HG03469 (cell line): ENCODE results near the gene LGI2.
"Not testable (repeated sequence)": the region's sequence is repeated elsewhere in the genome, so short reads cannot be mapped to it uniquely, and the experiment has no call there.

ENCODE experiments used
- ATAC-seq: cut with Tn5 transposase; IDR thresholded peaks from one replicate; pipeline ENCODE4 v1.9.1; 2021; ENCODE audit warnings: mild to moderate bottlenecking, moderate library complexity, moderate number of reproducible peaks; ENCODE audit not compliant: unreplicated experiment

Gene LGI2

GRCh38 chr4:25051534-25051933 lies 20.8 kb upstream of the LGI2 start:
- no peak for ATAC-seq

GRCh38 chr4:25050370-25051078 lies 19.8 kb upstream of the LGI2 start:
- ATAC-seq: no peak

GRCh38 chr4:25043548-25043947 lies 12.8 kb upstream of the LGI2 start:
- no peak for ATAC-seq

- ATAC-seq: no peak
Measured at GRCh38 chr4:25033526-25033925, 2.8 kb upstream of the LGI2 start.

GRCh38 chr4:25032126-25032525 lies 1.4 kb upstream of the LGI2 start:
- no peak for ATAC-seq

- ATAC-seq: no peak
Measured at GRCh38 chr4:25031077-25031621, 403 bp upstream of the LGI2 start.

- ATAC-seq: no peak
Measured at GRCh38 chr4:25029479-25030276, 1.1 kb downstream of the LGI2 start.

- no peak for ATAC-seq
Measured at GRCh38 chr4:25028851-25029250, 1.9 kb downstream of the LGI2 start.

- no peak for ATAC-seq
Measured at GRCh38 chr4:25022766-25023165, 8.0 kb downstream of the LGI2 start.

GRCh38 chr4:25021216-25021615 lies 9.5 kb downstream of the LGI2 start:
- ATAC-seq: no peak

- no peak for ATAC-seq
Measured at GRCh38 chr4:25020236-25020635, 10.5 kb downstream of the LGI2 start.

- ATAC-seq: no peak
Measured at GRCh38 chr4:25019501-25019900, 11.2 kb downstream of the LGI2 start.

- ATAC-seq: no peak
Measured at GRCh38 chr4:25015012-25015411, 15.7 kb downstream of the LGI2 start.

GRCh38 chr4:25014662-25014983 lies 16.1 kb downstream of the LGI2 start:
- not testable (repeated sequence) for ATAC-seq

GRCh38 chr4:25013756-25014661 lies 16.7 kb downstream of the LGI2 start:
- no peak for ATAC-seq

GRCh38 chr4:25012655-25013054 lies 18.1 kb downstream of the LGI2 start:
- no peak for ATAC-seq

- no peak for ATAC-seq
Measured at GRCh38 chr4:25011135-25011866, 19.4 kb downstream of the LGI2 start.

GRCh38 chr4:25007598-25007997 lies 23.1 kb downstream of the LGI2 start:
- no peak for ATAC-seq

GRCh38 chr4:25002681-25003080 lies 28.1 kb downstream of the LGI2 start:
- no peak for ATAC-seq

- no peak for ATAC-seq
Measured at GRCh38 chr4:25001509-25001908, 29.2 kb downstream of the LGI2 start.
